ENCODE results near the gene AGK. TPM values are rescaled to one million over a fixed set of nuclear protein-coding genes. Genes with fewer than 3 reads are reported as not detected.

The AGK gene
- polyA plus RNA-seq, 1 donor (not counting 4 experiments of a cell fraction or from before 2014, with no cell fraction given): 40.0 TPM

DNA sequence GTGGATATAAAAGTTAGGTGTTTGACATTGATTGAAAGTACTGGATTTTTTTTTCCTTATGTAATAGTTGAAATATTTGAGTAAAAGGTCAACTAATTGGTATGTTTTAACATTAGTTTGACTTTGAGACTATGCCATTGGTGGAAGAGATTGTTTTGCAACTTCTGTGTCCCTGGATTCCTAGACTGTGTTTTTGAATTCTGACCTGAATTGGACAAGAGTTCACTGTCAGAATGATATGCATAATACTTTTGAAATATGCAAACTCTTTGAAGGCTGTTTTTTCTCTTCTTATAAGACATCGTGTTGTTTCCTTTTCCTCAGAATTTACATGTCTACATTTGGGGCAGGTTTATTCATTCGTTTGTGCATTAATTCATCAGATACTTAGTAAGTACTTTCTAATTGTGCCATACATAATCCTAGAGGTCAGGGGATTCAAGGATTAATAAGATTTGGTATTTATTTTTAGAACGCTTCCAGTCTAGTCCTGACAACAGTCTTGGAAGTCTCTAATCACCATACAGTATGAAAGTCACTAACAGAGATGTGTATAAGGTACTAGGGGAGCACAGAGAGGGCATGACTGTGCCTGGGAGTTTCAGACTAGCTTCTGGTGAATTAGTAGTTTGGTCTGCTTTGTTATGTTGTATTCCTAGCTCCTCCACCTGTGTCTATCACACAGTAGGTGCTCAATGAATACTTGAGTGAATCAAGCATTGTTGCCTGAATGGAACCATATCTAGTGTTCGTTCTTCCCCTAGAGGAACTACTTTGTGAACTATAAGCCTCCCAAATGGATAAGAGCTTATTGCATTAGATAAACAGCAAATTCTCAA, 49.2 kb downstream of the AGK start:
- FAIRE-seq: no peak
- Histone ChIP-seq H4K20me1 (ENCODE audit: control insufficient read depth, extremely low read depth, insufficient read depth, low read length) (no peaks in the 10 kb centered on the region), H3K79me2 (ENCODE audit: control insufficient read depth, insufficient read depth, low read length) (no peaks in the 10 kb centered on the region), H3K27me3 (ENCODE audit: control insufficient read depth, extremely low read depth, insufficient read depth, low read length) (no peaks in the 10 kb centered on the region), H3K27ac (ENCODE audit: control insufficient read depth, insufficient read depth, low read length) (no peak overlapping the region), H3K4me2 (ENCODE audit: control insufficient read depth, extremely low read depth, insufficient read depth, low read depth, low read length) (no peak overlapping the region), H2AFZ (ENCODE audit: control insufficient read depth, low read length) (no peak overlapping the region), H3K4me3 (ENCODE audit: control insufficient read depth in 2 of 3, extremely low read depth in 1 of 3, insufficient read depth in 2 of 3, low read depth in 1 of 3, low read length in 3 of 3) (no peak overlapping the region), H3K36me3 (ENCODE audit: control insufficient read depth in 2 of 2, extremely low read depth in 1 of 2, insufficient read depth in 2 of 2, low read length in 2 of 2) (peaks cover 1 to 2% of the 10 kb centered on the region in 2 experiments), H3K9me3 (ENCODE audit: control insufficient read depth, low read depth, low read length) (no peaks in the 10 kb centered on the region), H3K9me1 (ENCODE audit: control insufficient read depth, extremely low read depth, insufficient read depth, low read length) (no peaks in the 10 kb centered on the region), H3K9ac (ENCODE audit: control insufficient read depth, extremely low read depth, insufficient read depth, low read length) (no peak overlapping the region), H3K4me1 (ENCODE audit: control insufficient read depth, extremely low read depth, insufficient read depth, low read length) (no peaks in the 10 kb centered on the region)
- dilution Hi-C loops (cut with MboI; ENCODE audit: extremely low pct_ligation_motif_present, low sequenced_read_pairs): no loop called here
- no peak for DNase-seq (ENCODE audit: low read depth, low spot score)
- TF ChIP-seq, protein P1, sequence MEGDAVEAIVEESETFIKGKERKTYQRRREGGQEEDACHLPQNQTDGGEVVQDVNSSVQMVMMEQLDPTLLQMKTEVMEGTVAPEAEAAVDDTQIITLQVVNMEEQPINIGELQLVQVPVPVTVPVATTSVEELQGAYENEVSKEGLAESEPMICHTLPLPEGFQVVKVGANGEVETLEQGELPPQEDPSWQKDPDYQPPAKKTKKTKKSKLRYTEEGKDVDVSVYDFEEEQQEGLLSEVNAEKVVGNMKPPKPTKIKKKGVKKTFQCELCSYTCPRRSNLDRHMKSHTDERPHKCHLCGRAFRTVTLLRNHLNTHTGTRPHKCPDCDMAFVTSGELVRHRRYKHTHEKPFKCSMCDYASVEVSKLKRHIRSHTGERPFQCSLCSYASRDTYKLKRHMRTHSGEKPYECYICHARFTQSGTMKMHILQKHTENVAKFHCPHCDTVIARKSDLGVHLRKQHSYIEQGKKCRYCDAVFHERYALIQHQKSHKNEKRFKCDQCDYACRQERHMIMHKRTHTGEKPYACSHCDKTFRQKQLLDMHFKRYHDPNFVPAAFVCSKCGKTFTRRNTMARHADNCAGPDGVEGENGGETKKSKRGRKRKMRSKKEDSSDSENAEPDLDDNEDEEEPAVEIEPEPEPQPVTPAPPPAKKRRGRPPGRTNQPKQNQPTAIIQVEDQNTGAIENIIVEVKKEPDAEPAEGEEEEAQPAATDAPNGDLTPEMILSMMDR (optimal IDR thresholded peaks at IDR 0.05 in 1 of 3, IDR thresholded peaks at IDR 0.05 in 1 of 3, conservative IDR thresholded peaks at IDR 0.05 in 1 of 3; ENCODE audit: extremely low read depth in 1 of 3, insufficient read depth in 2 of 3, low read length in 3 of 3): no peak
- TF ChIP-seq EZH2 (IDR thresholded peaks at IDR 0.05; ENCODE audit: low read length): no peak

DNA sequence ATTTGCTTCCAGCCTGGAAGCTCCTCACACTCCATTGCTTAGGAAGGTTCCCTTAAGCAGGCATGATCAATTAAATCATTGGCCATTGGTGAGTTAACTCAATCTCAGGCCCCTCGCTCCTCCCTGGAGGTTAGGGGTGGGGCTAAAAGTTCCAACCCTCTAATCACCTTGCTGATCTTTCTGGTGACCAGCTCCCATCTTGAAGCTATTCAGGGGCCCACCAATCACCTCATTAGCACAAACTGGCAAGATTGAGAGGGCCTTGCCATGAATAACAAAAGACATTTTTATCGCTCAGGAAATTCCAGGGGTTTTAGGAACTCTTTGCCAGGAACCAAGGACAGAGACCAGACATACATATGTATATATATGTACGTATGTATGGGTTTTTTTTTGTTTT, 58.4 kb downstream of the AGK start:
- Histone ChIP-seq H3K4me2 (ENCODE audit: control insufficient read depth, extremely low read depth, insufficient read depth, low read depth, low read length) (no peak overlapping the region), H3K27ac (ENCODE audit: control insufficient read depth, insufficient read depth, low read length) (no peak overlapping the region), H3K36me3 (ENCODE audit: control insufficient read depth in 2 of 2, extremely low read depth in 1 of 2, insufficient read depth in 2 of 2, low read length in 2 of 2) (peaks cover 2% of the 10 kb centered on the region in 2 experiments), H3K9ac (ENCODE audit: control insufficient read depth, extremely low read depth, insufficient read depth, low read length) (no peak overlapping the region), H3K9me3 (ENCODE audit: control insufficient read depth, low read depth, low read length) (no peaks in the 10 kb centered on the region), H3K4me3 (ENCODE audit: control insufficient read depth in 2 of 3, extremely low read depth in 1 of 3, insufficient read depth in 2 of 3, low read depth in 1 of 3, low read length in 3 of 3) (no peak overlapping the region), H3K9me1 (ENCODE audit: control insufficient read depth, extremely low read depth, insufficient read depth, low read length) (no peaks in the 10 kb centered on the region), H4K20me1 (ENCODE audit: control insufficient read depth, extremely low read depth, insufficient read depth, low read length) (no peaks in the 10 kb centered on the region), H2AFZ (ENCODE audit: control insufficient read depth, low read length) (no peak overlapping the region), H3K27me3 (ENCODE audit: control insufficient read depth, extremely low read depth, insufficient read depth, low read length) (no peaks in the 10 kb centered on the region), H3K79me2 (ENCODE audit: control insufficient read depth, insufficient read depth, low read length) (no peaks in the 10 kb centered on the region), H3K4me1 (ENCODE audit: control insufficient read depth, extremely low read depth, insufficient read depth, low read length) (no peaks in the 10 kb centered on the region)
- no peak for DNase-seq (ENCODE audit: low read depth, low spot score)
- FAIRE-seq: no peak
- no peak for TF ChIP-seq EZH2 (IDR thresholded peaks at IDR 0.05; ENCODE audit: low read length)
- TF ChIP-seq, protein P1 (optimal IDR thresholded peaks at IDR 0.05 in 1 of 3, IDR thresholded peaks at IDR 0.05 in 1 of 3, conservative IDR thresholded peaks at IDR 0.05 in 1 of 3; ENCODE audit: extremely low read depth in 1 of 3, insufficient read depth in 2 of 3, low read length in 3 of 3): no peak
- dilution Hi-C loops (cut with MboI; ENCODE audit: extremely low pct_ligation_motif_present, low sequenced_read_pairs): no loop called here

All from keratinocyte (primary cell).